A549 treated with ZK216348 at 1 μM for 4 hours (cell line): ENCODE data around the gene PKNOX2. TPM values are rescaled to one million over a fixed set of nuclear protein-coding genes. Genes with fewer than 3 reads are reported as not detected.

Experiments used
- total RNA-seq: library from RNA; stranded (reverse); fragments of 200-300 nt; extraction: Qiagen RNA extraction; gene quantifications from 5 replicates; pipeline ENCODE4 v1.2.3, GENCODE V29; 2022; ENCODE audit warnings: low read depth

Gene PKNOX2
- total RNA-seq = not detected in 5 replicates

GRCh38 chr11:125164422-125165110 is at the start of gene PKNOX2:
Gene PKNOX2, plus strand, starts transcription at chr11:125164751. Its CDS starts 186,555 bp downstream, at chr11:125351306.

Other genes with a start within 250 kb of the PKNOX2 start
- not detected in 5 replicates for gene HEPN1, start 245.5 kb upstream of the PKNOX2 start, total RNA-seq
- not detected in 5 replicates for gene HEPACAM, start 228.7 kb upstream of the PKNOX2 start, total RNA-seq
- gene CCDC15, start 210.5 kb upstream of the PKNOX2 start, total RNA-seq = 0.50 to 0.88 TPM (median 0.67 TPM) in 5 replicates
- 0.06 to 0.14 TPM (median 0.08 TPM) in 4 of 5 replicates, not detected in the other for gene SLC37A2, start 101.4 kb upstream of the PKNOX2 start, total RNA-seq
- gene TMEM218, start 53.1 kb upstream of the PKNOX2 start, total RNA-seq = 19.3 to 27.2 TPM (median 24.3 TPM) in 5 replicates